NOMO-1 treated with dmso at 0.1 percent for 144 hours (cell line): Measurements from ENCODE around the gene TRIM58.

Experiments used
- DNase-seq: peaks from one replicate; lab custom pipeline; 2025; ENCODE audit not compliant: unreplicated experiment; lab: John Stamatoyannopoulos, UW

Gene TRIM58

DNA sequence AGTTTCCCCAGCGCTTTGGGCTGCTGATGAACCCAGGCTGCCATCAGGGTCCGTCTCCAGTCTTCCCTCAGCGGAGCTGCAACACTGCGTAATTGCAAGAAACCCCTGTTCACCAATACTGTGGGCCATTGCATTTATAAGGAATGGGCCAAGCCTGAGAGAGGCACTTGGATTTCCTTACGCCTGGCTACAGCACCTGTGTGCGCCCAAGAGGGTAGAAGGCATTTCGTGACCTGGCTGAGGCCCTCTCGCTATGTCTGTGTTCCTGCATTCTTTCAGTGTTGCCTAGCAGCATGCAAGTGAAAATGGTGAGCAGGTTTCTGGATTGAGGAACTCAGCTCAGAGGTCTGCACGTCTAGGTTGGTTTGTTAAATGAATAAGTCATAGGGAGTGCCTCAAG lies 26.4 kb downstream of the TRIM58 start:
- no peak for DNase-seq

DNA sequence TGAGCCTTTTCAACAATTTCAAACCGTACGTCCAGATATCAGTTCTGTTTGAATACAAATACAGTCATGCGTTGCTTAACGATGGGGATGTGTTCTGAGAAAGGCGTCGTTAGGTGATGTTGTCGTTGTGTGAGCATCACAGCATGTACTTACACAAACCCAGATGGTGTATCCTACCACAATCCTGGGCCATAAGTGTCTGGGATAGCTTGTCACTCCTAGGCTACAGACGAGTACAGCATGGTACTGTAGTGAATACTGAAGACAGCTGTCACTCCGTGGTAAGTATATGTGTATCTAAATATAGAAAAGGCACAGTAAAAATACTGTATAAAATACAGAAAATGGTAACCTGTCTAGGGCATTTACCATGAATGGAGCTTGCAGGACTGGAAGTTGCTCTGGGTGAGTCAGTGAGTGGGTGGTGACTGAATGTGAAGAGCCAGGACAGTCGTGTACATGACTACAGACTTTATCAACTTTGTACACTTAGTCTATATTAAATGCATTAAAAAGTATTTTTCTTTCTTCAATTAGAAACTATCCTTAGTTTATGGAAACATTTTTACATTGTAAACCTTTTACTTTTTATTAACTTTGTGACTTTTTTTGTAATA lies 27.9 kb downstream of the TRIM58 start:
- no peak for DNase-seq

DNA sequence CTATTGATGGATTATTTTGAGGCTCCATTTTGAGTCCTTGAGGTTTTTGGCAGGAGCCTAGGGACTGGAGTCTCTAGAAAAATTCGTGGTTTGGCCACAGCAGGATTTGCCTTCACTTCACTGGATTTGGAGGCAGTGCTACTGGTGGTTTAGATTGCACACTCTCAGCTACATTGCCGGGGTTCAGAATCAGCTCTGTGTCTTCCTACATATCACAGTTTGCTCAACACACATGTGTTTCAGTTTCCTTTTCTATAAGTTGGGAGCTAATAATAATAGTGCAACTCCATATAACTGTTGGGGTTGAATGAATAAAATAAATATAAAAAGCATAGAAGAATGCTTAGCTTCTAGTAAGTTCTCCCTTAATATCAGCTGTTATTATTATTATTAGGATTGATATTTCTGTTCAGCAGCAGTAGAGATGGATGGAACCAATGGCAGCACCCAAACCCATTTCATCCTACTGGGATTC lies 38.2 kb downstream of the TRIM58 start, which contains the start of gene OR2W3:
Gene OR2W3 (plus strand): TSS at position 425 of the 475 bp plus-strand sequence. CDS start 0 bp downstream, at position 425.
- no peak for DNase-seq

DNA sequence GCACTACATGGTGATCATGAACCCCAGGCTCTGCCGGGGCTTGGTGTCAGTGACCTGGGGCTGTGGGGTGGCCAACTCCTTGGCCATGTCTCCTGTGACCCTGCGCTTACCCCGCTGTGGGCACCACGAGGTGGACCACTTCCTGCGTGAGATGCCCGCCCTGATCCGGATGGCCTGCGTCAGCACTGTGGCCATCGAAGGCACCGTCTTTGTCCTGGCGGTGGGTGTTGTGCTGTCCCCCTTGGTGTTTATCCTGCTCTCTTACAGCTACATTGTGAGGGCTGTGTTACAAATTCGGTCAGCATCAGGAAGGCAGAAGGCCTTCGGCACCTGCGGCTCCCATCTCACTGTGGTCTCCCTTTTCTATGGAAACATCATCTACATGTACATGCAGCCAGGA lies 39.0 kb downstream of the TRIM58 start:
- no peak for DNase-seq

DNA sequence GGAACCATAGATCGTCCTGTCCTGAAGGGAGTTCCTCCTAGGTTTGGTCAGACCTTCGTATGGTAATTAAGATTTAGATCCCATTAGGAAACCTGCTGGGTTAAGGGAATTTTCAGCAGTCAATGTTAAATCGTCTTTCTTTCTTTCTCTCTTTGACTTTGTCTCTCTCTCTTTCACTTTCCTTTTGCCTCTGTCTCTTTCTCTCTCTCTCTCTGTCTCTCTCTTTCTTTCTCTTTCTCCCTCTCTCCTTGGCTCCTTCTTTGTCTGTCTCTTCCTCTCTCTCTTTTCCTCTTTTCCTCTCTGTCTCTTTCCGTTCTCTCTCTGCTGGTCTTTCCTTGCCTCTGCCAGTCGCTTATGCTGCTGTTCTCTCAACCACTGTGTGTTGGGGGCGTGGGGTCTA lies 47.1 kb downstream of the TRIM58 start:
- no peak for DNase-seq

DNA sequence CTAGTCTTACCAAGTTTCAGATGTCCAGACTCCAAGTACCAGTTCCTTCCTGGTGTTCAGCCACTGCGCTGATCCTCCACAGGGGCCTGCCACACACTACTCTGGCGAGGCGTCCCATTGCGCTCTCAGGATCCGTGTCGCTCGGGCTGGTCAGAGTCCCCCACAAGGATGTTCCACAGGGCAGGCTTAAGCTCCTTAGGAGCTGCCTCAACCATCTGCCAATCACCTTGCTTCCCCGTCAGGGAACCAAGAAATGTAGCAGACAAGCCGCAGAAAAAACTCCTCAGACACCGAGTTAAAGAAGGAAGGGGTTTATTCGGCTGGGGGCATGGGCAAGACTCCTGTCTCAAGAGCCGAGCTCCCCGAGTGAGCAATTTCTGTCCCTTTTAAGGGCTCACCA lies 48.2 kb downstream of the TRIM58 start:
- DNase-seq: no peak

DNA sequence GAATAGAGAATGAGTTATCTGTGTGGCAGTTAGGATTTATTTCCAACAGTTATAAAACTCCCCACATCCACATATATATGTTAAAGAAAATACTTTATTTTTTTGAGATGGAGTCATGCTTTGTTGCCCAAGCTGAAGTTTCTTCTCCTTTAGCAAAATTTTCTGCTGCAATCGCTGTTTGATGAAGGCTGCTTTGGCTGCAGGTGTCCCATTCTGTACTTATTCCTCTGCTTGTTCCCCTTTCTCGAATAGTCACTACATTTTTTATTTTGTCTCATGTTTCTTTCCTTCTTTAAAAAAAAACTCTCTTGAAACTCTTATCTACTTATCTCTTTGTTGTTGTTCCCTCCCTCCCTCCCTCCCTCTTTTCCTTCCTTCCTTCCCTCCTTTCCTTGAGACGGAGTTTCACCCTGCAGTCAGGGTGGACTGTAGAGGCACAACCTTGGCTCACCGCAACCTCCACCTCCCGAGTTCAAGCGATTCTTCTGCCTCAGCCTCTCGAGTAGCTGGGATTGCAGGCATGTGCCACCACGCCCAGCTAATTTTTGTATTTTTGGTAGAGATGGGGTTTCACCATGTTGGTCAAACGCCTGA lies 49.0 kb downstream of the TRIM58 start:
- no peak for DNase-seq

DNA sequence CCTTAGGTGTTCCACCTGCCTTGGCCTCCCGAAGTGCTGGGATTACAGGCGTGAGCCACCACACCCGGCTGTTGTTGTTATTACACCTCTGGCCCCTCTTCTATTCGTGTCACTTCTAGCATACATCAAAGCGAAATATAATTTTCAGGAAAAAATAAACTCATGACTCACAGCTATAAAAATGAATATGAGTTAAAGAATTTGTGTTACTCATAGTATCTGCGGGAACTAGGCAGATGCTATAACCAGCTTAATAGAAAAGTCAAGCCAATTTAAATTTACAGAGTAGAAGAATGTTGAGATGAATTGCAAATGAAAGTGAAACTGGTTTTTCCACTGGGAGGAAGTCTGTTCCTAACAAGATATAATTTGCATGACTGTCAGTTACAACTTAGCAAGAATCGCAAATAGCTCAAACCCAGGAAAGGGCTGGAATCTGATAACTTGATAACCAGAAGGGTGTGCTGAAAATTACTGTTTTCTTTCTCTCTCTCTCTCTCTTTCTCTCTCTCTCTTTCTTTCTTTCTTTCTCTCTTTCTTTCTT lies 49.6 kb downstream of the TRIM58 start:
- peak; percentile 3 for DNase-seq

DNA sequence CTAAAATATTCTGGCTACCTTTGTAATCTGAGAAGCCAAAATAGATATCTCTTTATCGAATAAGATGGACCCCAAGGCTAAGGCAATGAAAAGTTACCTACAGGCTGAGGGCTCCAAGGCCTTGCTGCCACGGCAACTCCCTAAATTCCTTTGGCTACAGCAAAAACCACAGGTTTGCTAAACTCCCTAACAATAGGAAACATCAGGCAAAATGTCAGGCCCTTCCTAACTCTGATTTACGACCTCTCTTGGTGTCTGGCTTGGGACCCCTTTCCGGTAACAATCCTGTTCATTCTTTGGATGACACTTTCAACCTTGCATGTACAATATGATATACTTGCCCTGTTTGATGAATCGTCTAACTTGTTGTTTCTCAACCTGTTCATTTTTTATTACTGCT lies 51.8 kb downstream of the TRIM58 start:
- no peak for DNase-seq

DNA sequence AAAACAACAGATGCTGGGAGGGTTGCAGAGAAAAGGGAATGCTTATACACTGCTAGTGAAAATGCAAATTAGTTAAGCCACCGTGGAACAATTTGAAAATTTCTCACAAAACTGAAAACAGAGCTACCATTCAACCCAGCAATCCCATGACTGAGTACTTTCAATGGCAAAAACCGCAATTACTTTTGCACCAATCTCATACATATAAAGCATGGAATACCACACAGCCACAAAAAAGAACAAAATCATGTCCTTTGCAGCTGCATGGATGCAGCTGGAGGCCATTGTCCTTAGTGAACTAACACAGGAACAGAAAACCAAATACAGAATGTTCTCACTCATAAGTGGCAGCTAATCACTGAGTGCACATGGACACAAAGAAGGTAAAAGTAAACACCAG lies 56.8 kb downstream of the TRIM58 start:
- DNase-seq: no peak

DNA sequence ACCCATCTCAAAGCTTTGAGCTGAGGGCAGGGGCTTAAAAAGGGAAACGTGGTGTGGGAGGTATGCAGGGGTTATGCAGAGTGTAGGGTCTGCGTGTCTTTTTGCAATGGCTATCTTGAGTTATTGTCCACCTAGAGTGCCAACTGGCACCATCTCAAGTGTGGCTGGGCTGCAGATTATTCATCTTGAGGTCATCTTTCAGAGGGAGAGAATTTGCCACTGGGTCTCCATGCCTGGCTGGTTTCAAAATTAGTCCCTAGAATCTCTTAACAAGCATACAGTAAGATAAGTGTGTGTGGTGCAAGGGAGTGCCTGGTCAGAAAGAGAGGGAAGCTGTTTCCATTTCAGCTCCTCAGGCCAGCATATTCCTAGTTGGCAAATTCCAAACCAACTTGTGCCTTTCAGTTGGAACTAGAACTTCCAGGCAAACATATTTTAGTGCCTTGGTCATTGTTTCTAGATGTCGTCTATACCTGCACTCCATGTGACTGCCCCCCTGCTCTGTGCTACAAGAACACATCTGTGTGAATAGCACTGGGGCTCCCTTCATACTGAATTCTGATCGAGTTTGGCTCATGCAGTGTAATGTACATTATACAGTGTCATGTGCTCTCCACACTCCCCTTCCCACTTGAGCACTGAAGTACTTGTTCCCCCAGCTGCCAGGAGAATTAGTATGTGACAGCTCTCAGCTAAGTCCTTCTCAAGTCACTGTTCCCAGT lies 58.1 kb downstream of the TRIM58 start:
- no peak for DNase-seq

DNA sequence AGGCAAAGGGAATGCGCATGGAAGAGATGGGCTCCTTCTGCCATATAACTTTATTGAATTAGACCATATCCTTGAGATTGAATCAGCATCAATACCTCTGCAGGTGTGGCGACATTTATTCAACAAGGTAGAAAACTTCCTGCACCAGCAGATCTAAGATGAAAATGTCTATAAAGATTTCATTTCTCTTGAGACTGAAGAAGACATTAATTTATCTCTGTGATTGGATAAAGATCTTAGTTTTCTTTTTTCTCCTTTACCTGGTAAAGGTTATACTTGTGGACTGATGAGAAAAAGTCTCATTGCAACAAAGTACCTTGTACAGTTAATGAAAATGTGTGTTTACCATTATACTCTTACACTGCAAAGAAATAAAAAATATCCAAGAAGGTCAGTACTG lies 63.0 kb downstream of the TRIM58 start, which contains the start of gene OR2T8:
Gene OR2T8 (plus strand): TSS at position 301 of the 400 bp plus-strand sequence. CDS start 766 bp downstream, outside the sequence.
- DNase-seq: no peak

DNA sequence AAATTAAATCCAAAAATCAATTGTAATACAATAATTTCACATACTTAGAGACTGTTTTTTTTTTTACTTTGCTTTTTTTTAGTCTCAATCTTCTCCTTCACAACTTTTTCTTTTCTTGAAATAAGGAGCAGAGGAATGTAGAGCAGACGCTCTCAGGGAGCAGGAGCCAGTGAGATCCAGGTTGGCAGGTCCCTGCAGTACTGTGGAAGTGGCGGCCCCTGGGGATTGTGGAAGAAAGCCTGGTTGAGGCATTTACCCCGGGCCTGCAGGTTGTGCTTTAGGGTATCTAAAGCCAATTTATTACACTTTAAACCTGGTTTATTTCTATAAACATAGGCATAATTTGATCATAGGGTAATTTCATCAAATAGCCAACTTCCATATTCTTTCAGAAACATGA lies 67.0 kb downstream of the TRIM58 start:
- DNase-seq: no peak

DNA sequence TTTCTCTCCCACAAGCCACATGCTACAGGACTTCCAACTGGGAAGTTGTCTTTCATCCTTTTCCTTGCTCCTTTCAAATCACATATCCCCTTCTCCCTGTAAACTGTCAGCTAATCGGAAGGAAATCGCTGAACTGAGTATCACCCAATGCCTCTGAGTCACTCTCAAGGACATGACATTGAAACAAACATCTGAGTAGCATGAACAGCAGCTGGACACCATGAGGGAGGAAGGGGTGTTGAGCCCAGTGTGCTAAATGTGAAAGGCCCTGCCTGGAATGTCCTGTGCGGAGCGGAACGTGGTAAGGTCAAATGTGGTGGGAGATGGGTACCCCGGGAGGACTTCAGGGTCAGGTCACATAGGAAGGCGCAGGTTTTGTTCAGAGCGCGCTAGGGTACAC lies 67.9 kb downstream of the TRIM58 start, which contains the start of gene OR2AJ1:
Gene OR2AJ1 (plus strand): TSS at position 22 of the 400 bp plus-strand sequence. CDS start 8,880 bp downstream, outside the sequence.
- no peak for DNase-seq
